ENCODE results near the gene SMIM34.

SMIM34 gene

DNA sequence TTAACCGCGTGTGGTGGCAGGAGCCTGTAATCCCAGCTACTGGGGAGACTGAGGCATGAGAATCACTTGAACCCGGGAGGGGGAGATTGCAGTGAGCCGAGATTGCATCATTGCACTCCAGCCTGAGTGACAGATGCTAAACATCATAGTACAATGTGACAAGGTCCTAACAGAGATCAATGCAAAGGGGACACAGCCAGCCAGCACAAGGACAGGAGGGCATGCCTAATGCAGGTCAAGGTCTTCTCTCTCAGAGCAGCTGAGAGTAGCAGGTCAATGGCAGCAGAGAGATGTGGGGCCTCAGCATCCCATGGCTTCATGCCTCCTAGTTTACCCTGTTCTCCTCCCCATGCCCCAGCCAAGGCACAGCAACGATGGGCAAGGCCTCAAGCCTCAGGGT, 51.4 kb downstream of the SMIM34 start:
- DNase-seq (ENCODE audit: low spot score): no peak

DNA sequence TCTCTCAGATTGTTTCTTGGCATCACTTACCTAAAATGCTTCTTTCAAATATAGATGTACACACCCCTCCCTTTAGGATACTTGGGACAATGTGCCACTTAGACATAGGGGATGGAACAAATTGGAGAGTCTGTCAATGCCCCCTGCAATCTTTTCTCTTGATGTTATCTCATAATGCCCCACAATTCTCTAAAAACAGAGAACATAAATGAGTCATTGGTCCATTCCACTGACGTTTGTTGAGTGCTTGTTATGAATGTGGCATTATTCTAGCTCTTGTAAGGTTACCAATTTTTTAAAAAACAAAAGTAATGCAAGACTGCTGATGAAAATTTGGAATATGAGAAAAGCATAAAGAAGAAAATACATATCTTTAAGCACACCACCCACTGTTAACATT, 54.0 kb downstream of the SMIM34 start:
- DNase-seq (ENCODE audit: low spot score): no peak
